Measurements from ENCODE around the gene PPP1R14C.

The PPP1R14C gene

DNA sequence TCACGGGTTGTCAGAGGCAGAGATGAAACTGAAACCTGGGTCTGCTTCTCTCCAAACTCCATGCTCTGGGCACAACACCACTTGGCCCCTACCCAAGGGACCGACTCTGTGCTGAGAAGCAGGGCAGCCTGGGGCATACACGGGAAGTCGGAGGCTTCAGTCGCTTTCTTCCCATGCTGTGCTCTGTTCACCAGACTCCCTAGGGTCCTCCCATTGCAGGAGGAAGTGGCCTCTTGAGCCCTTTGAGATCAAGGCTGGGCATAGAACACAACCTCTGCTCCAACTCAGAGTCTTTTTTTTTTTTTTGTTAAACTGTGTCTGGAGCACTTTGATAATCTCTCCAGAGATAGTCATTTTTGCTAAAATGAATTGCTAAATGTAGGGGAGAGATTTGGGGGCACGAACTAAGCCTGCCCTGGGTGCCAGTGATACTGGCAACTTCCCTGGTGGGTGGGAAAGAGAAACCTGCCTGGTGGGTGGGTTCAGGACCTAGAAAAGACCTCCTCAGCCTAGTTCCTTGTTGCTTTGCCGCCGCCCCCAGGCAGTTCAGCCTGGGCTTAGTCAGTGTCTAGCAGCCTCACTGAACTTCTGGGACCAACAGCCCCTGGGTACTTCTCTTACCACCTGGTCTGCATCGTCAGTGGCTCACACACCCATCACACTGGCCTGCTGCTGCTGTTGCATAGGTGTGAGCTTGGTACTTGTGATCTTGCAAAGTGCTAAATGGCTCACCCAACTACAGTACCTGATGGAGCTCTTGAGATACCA lies 62.0 kb downstream of the PPP1R14C start:
- Histone ChIP-seq H3K4me3 (ENCODE audit: low read length) (no peak overlapping the region), H3K4me2 (ENCODE audit: low read length) (no peak overlapping the region), H3K9ac (ENCODE audit: low read length) (no peak overlapping the region), H3K9me3 (ENCODE audit: insufficient read depth, low read length) (no peaks in the 10 kb centered on the region), H3K27me3 (ENCODE audit: low read depth, low read length) (no peaks in the 10 kb centered on the region), H3K4me1 (ENCODE audit: low read length) (no peaks in the 10 kb centered on the region), H3K27ac (ENCODE audit: low read length) (no peak overlapping the region), H2AFZ (ENCODE audit: low read depth, low read length) (no peak overlapping the region), H3K79me2 (ENCODE audit: low read length) (no peaks in the 10 kb centered on the region), H3K36me3 (replicated peaks; ENCODE audit: low read depth, low read length) (no peaks in the 10 kb centered on the region), H4K20me1 (ENCODE audit: insufficient read depth, low read length) (no peaks in the 10 kb centered on the region)
- no peak for TF ChIP-seq EZH2phosphoT487 (IDR thresholded peaks at IDR 0.05; ENCODE audit: low read depth)
- TF ChIP-seq, protein P1, sequence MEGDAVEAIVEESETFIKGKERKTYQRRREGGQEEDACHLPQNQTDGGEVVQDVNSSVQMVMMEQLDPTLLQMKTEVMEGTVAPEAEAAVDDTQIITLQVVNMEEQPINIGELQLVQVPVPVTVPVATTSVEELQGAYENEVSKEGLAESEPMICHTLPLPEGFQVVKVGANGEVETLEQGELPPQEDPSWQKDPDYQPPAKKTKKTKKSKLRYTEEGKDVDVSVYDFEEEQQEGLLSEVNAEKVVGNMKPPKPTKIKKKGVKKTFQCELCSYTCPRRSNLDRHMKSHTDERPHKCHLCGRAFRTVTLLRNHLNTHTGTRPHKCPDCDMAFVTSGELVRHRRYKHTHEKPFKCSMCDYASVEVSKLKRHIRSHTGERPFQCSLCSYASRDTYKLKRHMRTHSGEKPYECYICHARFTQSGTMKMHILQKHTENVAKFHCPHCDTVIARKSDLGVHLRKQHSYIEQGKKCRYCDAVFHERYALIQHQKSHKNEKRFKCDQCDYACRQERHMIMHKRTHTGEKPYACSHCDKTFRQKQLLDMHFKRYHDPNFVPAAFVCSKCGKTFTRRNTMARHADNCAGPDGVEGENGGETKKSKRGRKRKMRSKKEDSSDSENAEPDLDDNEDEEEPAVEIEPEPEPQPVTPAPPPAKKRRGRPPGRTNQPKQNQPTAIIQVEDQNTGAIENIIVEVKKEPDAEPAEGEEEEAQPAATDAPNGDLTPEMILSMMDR (IDR thresholded peaks at IDR 0.05; ENCODE audit: low read depth, low read length), result no peak

DNA sequence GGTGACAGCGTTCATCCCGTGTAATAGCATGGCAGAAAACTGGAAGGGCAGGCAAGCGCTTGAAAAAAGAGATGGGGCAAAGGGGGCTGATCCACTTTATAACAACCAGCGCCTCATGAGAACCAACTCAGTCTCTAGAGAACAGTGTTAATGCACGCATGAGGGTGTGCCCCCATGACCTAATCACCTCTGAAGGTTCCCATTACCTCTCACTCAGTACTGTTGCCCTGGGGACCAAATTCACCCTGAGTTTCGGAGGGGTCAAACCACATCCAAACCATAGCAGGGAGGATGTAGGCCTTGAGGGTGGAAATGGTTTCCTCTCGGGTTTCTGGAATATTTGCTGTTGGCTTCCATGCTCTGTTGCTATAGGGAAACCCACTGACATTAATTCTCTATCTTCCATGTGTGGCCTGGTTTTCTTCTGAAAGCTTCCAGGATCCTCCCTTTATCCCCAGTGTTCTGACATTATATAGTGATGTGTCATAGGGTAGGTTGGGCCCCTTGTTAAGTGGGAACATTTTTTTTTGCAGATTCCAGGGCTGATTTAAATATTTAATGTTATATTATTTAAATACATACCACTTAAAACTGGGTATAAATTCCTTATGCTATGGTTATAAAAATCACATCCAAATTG lies 65.2 kb downstream of the PPP1R14C start:
- no peak overlapping the region for H3K27ac ChIP-seq (ENCODE audit: low read length)
- no peak overlapping the region for H3K4me2 ChIP-seq (ENCODE audit: low read length)
- no peaks in the 10 kb centered on the region for H3K36me3 ChIP-seq (replicated peaks; ENCODE audit: low read depth, low read length)
- no peaks in the 10 kb centered on the region for H4K20me1 ChIP-seq (ENCODE audit: insufficient read depth, low read length)
- no peak overlapping the region for H3K4me3 ChIP-seq (ENCODE audit: low read length)
- H3K79me2 ChIP-seq (ENCODE audit: low read length), result no peaks in the 10 kb centered on the region
- peaks cover 5% of the 10 kb centered on the region; the same call in 1 of the 2 replicates for H3K4me1 ChIP-seq (ENCODE audit: low read length)
- no peak overlapping the region for H2AFZ ChIP-seq (ENCODE audit: low read depth, low read length)
- TF ChIP-seq, protein P1 (IDR thresholded peaks at IDR 0.05; ENCODE audit: low read depth, low read length), result no peak
- no peak for TF ChIP-seq EZH2phosphoT487 (IDR thresholded peaks at IDR 0.05; ENCODE audit: low read depth)
- H3K9ac ChIP-seq (ENCODE audit: low read length), result no peak overlapping the region
- H3K27me3 ChIP-seq (ENCODE audit: low read depth, low read length), result no peaks in the 10 kb centered on the region
- no peaks in the 10 kb centered on the region for H3K9me3 ChIP-seq (ENCODE audit: insufficient read depth, low read length)

DNA sequence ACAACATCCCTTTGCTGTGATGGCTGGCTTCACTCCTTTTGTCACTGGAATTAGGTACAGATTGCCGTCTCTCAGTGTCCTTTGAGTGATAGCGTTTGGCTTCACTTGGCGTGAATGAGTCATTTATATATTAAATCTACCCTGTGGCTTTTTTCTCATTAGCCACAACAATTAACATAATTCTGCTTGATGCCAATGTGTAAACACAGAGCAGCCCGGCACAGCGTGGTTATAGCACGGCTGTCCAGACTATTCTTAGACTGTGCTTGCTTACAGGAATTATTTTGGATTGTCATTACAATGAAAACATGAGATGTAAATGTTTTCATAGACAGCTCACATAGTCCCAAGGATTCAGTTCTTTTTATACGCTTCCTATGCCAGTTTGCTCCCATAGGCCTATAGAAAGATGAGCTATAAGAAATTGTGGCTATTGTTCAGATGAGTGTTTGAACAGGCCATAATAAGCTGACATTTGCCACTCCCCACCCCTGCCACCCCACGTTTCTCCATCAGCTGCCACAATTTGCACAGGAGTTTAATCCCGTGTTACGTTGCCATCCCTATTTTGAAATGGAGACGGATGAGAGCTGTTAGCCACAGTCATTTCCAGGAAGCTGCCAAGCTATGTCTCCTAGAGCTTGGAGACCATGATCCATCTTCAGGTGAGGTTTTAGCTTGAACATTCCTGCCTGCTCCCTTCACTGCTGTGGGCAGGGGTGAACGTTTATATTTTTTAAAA lies 65.9 kb downstream of the PPP1R14C start:
- TF ChIP-seq, protein P1 (IDR thresholded peaks at IDR 0.05; ENCODE audit: low read depth, low read length), result no peak
- TF ChIP-seq EZH2phosphoT487 (IDR thresholded peaks at IDR 0.05; ENCODE audit: low read depth), result no peak
- H3K9me3 ChIP-seq (ENCODE audit: insufficient read depth, low read length), result no peaks in the 10 kb centered on the region
- H3K36me3 ChIP-seq (replicated peaks; ENCODE audit: low read depth, low read length), result no peaks in the 10 kb centered on the region
- H3K9ac ChIP-seq (ENCODE audit: low read length), result no peak overlapping the region
- H3K4me2 ChIP-seq (ENCODE audit: low read length), result no peak overlapping the region
- no peaks in the 10 kb centered on the region for H3K27me3 ChIP-seq (ENCODE audit: low read depth, low read length)
- H3K79me2 ChIP-seq (ENCODE audit: low read length), result no peaks in the 10 kb centered on the region
- no peak overlapping the region for H3K27ac ChIP-seq (ENCODE audit: low read length)
- no peak overlapping the region for H3K4me3 ChIP-seq (ENCODE audit: low read length)
- H4K20me1 ChIP-seq (ENCODE audit: insufficient read depth, low read length), result no peaks in the 10 kb centered on the region
- no peak overlapping the region for H2AFZ ChIP-seq (ENCODE audit: low read depth, low read length)
- H3K4me1 ChIP-seq (ENCODE audit: low read length), result peaks cover 5% of the 10 kb centered on the region; the same call in 1 of the 2 replicates

DNA sequence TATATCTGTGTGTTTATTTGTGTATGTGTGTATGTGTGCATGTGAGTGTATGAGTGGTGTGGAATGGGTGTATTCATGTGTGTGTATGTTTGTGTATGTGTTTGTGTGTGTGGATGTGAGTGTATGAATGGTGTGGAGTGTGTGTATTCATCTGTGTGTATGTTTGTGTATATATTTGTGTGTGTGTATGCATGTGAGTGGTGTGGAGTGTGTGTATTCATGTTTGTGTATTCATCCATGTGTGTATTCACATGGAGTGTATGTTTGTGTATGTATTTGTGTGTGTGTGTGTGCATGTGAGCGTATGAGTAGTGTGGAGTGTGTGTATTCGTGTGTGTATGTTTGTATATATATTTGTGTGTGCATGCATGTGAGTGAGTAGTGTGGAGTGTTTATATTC lies 66.6 kb downstream of the PPP1R14C start:
- H3K79me2 ChIP-seq (ENCODE audit: low read length), result no peaks in the 10 kb centered on the region
- H3K4me2 ChIP-seq (ENCODE audit: low read length), result no peak overlapping the region
- H3K9ac ChIP-seq (ENCODE audit: low read length), result no peak overlapping the region
- no peaks in the 10 kb centered on the region for H3K9me3 ChIP-seq (ENCODE audit: insufficient read depth, low read length)
- H3K27ac ChIP-seq (ENCODE audit: low read length), result no peak overlapping the region
- peaks cover 5% of the 10 kb centered on the region; the same call in 1 of the 2 replicates for H3K4me1 ChIP-seq (ENCODE audit: low read length)
- no peak overlapping the region for H2AFZ ChIP-seq (ENCODE audit: low read depth, low read length)
- no peaks in the 10 kb centered on the region for H3K27me3 ChIP-seq (ENCODE audit: low read depth, low read length)
- no peaks in the 10 kb centered on the region for H3K36me3 ChIP-seq (replicated peaks; ENCODE audit: low read depth, low read length)
- no peaks in the 10 kb centered on the region for H4K20me1 ChIP-seq (ENCODE audit: insufficient read depth, low read length)
- H3K4me3 ChIP-seq (ENCODE audit: low read length), result no peak overlapping the region
- TF ChIP-seq EZH2phosphoT487 (IDR thresholded peaks at IDR 0.05; ENCODE audit: low read depth), result no peak
- TF ChIP-seq, protein P1 (IDR thresholded peaks at IDR 0.05; ENCODE audit: low read depth, low read length), result no peak

Data from OCI-LY3 (cell line).